ENCODE results near the gene ZNF630.

DNA sequence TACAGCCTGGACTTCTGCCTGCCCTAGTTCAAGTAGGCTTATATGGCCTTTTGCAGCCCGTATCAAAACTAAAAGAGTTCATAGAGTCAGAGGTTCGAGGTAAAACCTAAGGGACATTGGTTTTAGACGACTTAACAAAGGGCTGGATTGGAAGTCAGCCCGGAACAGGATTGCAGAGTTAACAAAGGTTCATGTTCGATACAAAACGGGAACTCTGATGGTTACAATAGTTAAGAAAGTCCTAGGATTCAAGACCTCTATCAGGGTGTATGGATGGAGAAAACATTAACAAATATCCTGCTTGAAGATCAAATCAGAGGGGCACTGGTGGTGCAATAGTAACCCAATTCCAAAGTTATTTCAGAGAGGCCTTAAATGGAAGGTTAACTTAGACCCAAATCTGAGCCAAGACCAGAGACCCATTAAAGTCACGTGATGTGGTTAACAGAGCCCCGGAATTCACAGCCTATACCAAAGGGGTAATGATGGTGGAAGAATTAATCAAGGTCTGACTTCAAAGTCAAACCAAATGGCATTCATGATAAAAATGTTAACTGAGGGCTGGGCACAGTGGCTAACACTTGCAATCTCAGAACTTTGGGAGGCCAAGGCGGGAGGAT, 656 bp upstream of the ZNF630 start:
- TF ChIP-seq, protein P1, sequence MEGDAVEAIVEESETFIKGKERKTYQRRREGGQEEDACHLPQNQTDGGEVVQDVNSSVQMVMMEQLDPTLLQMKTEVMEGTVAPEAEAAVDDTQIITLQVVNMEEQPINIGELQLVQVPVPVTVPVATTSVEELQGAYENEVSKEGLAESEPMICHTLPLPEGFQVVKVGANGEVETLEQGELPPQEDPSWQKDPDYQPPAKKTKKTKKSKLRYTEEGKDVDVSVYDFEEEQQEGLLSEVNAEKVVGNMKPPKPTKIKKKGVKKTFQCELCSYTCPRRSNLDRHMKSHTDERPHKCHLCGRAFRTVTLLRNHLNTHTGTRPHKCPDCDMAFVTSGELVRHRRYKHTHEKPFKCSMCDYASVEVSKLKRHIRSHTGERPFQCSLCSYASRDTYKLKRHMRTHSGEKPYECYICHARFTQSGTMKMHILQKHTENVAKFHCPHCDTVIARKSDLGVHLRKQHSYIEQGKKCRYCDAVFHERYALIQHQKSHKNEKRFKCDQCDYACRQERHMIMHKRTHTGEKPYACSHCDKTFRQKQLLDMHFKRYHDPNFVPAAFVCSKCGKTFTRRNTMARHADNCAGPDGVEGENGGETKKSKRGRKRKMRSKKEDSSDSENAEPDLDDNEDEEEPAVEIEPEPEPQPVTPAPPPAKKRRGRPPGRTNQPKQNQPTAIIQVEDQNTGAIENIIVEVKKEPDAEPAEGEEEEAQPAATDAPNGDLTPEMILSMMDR (IDR thresholded peaks at IDR 0.05; ENCODE audit: control extremely low read depth in 1 of 3, insufficient read depth in 1 of 3, low read depth in 1 of 3, low read length in 3 of 3): no peak
- TF ChIP-seq NANOG (IDR thresholded peaks at IDR 0.05; ENCODE audit: insufficient read depth, low read depth, low read length, poor library complexity, severe bottlenecking): no peak
- no peak for TF ChIP-seq RBBP5 (IDR thresholded peaks at IDR 0.05; ENCODE audit: borderline replicate concordance, low read depth, low read length)
- no peak for TF ChIP-seq EZH2 (IDR thresholded peaks at IDR 0.05; ENCODE audit: low read depth, low read length, severe bottlenecking)
- TF ChIP-seq SIX5 (IDR thresholded peaks at IDR 0.05; ENCODE audit: low read depth, low read length): no peak
- TF ChIP-seq POLR2A (IDR thresholded peaks at IDR 0.05; ENCODE audit: control extremely low read depth in 1 of 2, low read depth in 2 of 2, low read length in 2 of 2): no peak
- no peak for TF ChIP-seq TEAD4 (IDR thresholded peaks at IDR 0.05; ENCODE audit: low read depth, low read length)
- TF ChIP-seq, protein P2, sequence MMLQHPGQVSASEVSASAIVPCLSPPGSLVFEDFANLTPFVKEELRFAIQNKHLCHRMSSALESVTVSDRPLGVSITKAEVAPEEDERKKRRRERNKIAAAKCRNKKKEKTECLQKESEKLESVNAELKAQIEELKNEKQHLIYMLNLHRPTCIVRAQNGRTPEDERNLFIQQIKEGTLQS (IDR thresholded peaks at IDR 0.05; ENCODE audit: insufficient read depth, low read depth, low read length): no peak
- no peak for TF ChIP-seq MAFK (IDR thresholded peaks at IDR 0.05; ENCODE audit: low read depth, low read length)

Measured in H1 (cell line).